ENCODE data around the gene SBF1. TPM values are rescaled to one million over a fixed set of nuclear protein-coding genes. Genes with fewer than 3 reads are reported as not detected.

Gene SBF1
- total and polyA plus RNA-seq, 2 of the 13 experiments (the other 11 are each of a cell fraction or from before 2014, with no cell fraction given) = 31.7 to 40.9 TPM

- TF ChIP-seq CSRNP1 (CRISPR knock-in tag; IDR thresholded peaks at IDR 0.05) (peak; percentile 79; the same call in 1 of the 2 replicates), RFX3 (CRISPR knock-in tag; IDR thresholded peaks at IDR 0.05) (no peak), LBX2 (CRISPR knock-in tag; IDR thresholded peaks at IDR 0.05; ENCODE audit: borderline replicate concordance) (peak; percentile 60; the same call in 1 of the 2 replicates), ZNF841 (CRISPR knock-in tag; IDR thresholded peaks at IDR 0.05; ENCODE audit: borderline replicate concordance) (no peak), GFI1 (CRISPR knock-in tag; IDR thresholded peaks at IDR 0.05; ENCODE audit: borderline replicate concordance) (no peak), SPEN (CRISPR knock-in tag; IDR thresholded peaks at IDR 0.05; ENCODE audit: low read depth) (peak; percentile 85; the same call in 1 of the 2 replicates), TFAP4 (IDR thresholded peaks at IDR 0.05; ENCODE audit: borderline replicate concordance, low read depth) (no peak; the same call in 1 of the 2 replicates), JDP2 (CRISPR knock-in tag; IDR thresholded peaks at IDR 0.05; ENCODE audit: borderline replicate concordance) (no peak), ZNF616 (CRISPR knock-in tag; IDR thresholded peaks at IDR 0.05; ENCODE audit: low read depth) (no peak), ZNF367 (CRISPR knock-in tag; IDR thresholded peaks at IDR 0.05; ENCODE audit: borderline replicate concordance) (no peak), ZBTB4 (CRISPR knock-in tag; IDR thresholded peaks at IDR 0.05; ENCODE audit: borderline replicate concordance) (peak; percentile 31; the same call in 1 of the 2 replicates), ZNF780A (CRISPR knock-in tag; IDR thresholded peaks at IDR 0.05) (peak; percentile 94), ZNF768 (CRISPR knock-in tag; IDR thresholded peaks at IDR 0.05) (no peak), ZNF589 (CRISPR knock-in tag; conservative IDR thresholded peaks at IDR 0.05) (peak; percentile 56; the same call in 1 of the 2 replicates), HDAC1 (CRISPR knock-in tag; IDR thresholded peaks at IDR 0.05) (peak; percentile 67), ZSCAN9 (CRISPR knock-in tag; IDR thresholded peaks at IDR 0.05; ENCODE audit: borderline replicate concordance) (no peak), MEF2D (CRISPR knock-in tag; IDR thresholded peaks at IDR 0.05) (peak; percentile 59), BORCS8-MEF2B (CRISPR knock-in tag; IDR thresholded peaks at IDR 0.05) (peak; percentile 90), DMAP1 (CRISPR knock-in tag; IDR thresholded peaks at IDR 0.05) (peak; percentile 38; the same call in 1 of the 2 replicates), SRSF1 (optimal IDR thresholded peaks at IDR 0.05; ENCODE audit: low read depth, low read length) (peak; percentile 2), RXRA (CRISPR knock-in tag; IDR thresholded peaks at IDR 0.05) (0 out of 2 replicates have a peak, but pooled peaks have one; percentile 54), NR2C2 (CRISPR knock-in tag; IDR thresholded peaks at IDR 0.05; ENCODE audit: borderline replicate concordance) (peak; percentile 94), ARNT2 (CRISPR knock-in tag; IDR thresholded peaks at IDR 0.05; ENCODE audit: low read depth) (peak; percentile 23; the same call in 1 of the 2 replicates), SOX5 (CRISPR knock-in tag; IDR thresholded peaks at IDR 0.05; ENCODE audit: borderline replicate concordance) (peak; percentile 35; the same call in 1 of the 2 replicates)
Observed at GRCh38 chr22:50485221-50486131, 10.6 kb upstream of the SBF1 start (continued).

All from HepG2 (cell line).